B cell (primary cell): ENCODE results near the gene PPP2R2B.
"Not testable (repeated sequence)": the region's sequence is repeated elsewhere in the genome, so short reads cannot be mapped to it uniquely, and the experiment has no call there.

Experiments used
- EZH2 ChIP-seq: IDR thresholded peaks from 2 replicates; pipeline ENCODE4 v1.6.1; 2012; ENCODE audit warnings: borderline replicate concordance, low read depth, mild to moderate bottlenecking, moderate library complexity, low read length; ENCODE audit not compliant: insufficient read depth, poor library complexity, severe bottlenecking
- TF ChIP-seq, protein P1 (sequence below): fragments of 200-600 bp; IDR thresholded peaks from one replicate; pipeline ENCODE4 v1.8.0; 2022; ENCODE audit warnings: antibody characterized with exemption, mild to moderate bottlenecking

DNA sequence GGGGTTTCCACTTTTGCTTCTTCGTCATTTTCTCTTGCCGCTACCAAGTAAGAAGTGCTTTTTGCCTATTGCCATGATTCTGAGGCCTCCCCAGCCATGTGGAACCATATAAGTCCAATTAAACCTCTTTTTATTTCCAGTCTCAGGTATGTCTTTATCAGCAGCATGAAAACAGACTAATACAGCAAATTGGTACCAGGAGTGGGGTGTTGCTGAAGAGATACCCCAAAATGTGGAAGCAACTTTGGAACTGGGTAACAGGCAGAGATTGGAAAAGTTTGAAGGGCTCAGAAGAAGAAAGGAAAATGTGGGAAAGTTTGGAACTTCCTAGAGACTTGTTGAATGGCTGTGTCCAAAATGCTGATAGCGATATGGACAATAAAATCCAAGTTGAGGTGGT is 149.8 kb downstream of the PPP2R2B start:
- TF ChIP-seq, protein P1, sequence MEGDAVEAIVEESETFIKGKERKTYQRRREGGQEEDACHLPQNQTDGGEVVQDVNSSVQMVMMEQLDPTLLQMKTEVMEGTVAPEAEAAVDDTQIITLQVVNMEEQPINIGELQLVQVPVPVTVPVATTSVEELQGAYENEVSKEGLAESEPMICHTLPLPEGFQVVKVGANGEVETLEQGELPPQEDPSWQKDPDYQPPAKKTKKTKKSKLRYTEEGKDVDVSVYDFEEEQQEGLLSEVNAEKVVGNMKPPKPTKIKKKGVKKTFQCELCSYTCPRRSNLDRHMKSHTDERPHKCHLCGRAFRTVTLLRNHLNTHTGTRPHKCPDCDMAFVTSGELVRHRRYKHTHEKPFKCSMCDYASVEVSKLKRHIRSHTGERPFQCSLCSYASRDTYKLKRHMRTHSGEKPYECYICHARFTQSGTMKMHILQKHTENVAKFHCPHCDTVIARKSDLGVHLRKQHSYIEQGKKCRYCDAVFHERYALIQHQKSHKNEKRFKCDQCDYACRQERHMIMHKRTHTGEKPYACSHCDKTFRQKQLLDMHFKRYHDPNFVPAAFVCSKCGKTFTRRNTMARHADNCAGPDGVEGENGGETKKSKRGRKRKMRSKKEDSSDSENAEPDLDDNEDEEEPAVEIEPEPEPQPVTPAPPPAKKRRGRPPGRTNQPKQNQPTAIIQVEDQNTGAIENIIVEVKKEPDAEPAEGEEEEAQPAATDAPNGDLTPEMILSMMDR = not testable (repeated sequence)
- not testable (repeated sequence) for TF ChIP-seq EZH2
